ENCODE data around the gene HMGCS2.

- TF ChIP-seq USF2 (IDR thresholded peaks at IDR 0.05; ENCODE audit: borderline replicate concordance, low read depth, low read length) (no peak), ZBTB33 (IDR thresholded peaks at IDR 0.05; ENCODE audit: borderline replicate concordance, low read depth) (no peak), NRF1 (IDR thresholded peaks at IDR 0.05; ENCODE audit: low read depth, low read length) (no peak), CTCF (IDR thresholded peaks at IDR 0.05) (no peak), TAF1 (IDR thresholded peaks at IDR 0.05; ENCODE audit: borderline replicate concordance, low read depth, low read length) (no peak), SMC3 (IDR thresholded peaks at IDR 0.05; ENCODE audit: low read depth, low read length) (no peak)
Observed at GRCh38 chr1:119729044-119729443, 39.7 kb downstream of the HMGCS2 start.

Measured in SK-N-SH (cell line).